ENCODE results near the gene MERTK. TPM values are rescaled to one million over a fixed set of nuclear protein-coding genes. Genes with fewer than 3 reads are reported as not detected.

Gene MERTK
- total RNA-seq, 1 donor from 2014 or later, result 5.1 TPM

DNA sequence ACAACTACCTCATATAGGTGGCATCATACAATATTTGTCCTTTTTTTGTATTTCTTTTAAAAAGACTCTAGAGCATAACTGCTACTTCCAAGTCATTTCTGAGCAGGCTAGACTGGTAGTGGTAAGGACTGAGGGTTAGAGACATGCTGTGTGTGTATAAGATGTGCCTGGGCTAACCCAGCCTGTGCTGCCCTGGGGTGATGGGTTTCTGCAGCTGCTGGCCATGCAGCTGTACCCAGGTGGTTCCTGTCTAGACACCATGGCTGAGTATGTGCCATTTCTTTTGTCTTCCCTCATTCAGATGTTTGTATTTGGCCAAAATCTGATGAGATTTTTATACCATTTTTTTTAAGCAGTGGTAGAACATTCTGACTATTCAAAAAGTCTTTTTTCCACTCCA is 40.0 kb downstream of the MERTK start:
- no peaks in the 10 kb centered on the region for H3K9me3 ChIP-seq (ENCODE audit: insufficient read depth, low read depth, low read length)
- peaks cover 10% of the 10 kb centered on the region for H3K36me3 Mint-ChIP-seq (ENCODE audit: low read depth, unreplicated experiment)
- H3K27me3 ChIP-seq (ENCODE audit: insufficient read depth, low read length), result peaks cover 13% of the 10 kb centered on the region
- H2AFZ ChIP-seq (ENCODE audit: low read depth, low read length), result no peak overlapping the region
- H3K9me3 Mint-ChIP-seq (ENCODE audit: unreplicated experiment), result peaks cover 3% of the 10 kb centered on the region
- H3K79me2 ChIP-seq (ENCODE audit: insufficient read depth, low read length), result no peaks in the 10 kb centered on the region
- no peaks in the 10 kb centered on the region for H3K27me3 Mint-ChIP-seq (ENCODE audit: low read depth, unreplicated experiment)
- DNase-seq (ENCODE audit: low read depth), result no peak
- no peak for FAIRE-seq
- no peak overlapping the region for H3K4me2 ChIP-seq (ENCODE audit: low read length)
- no peaks in the 10 kb centered on the region for H4K20me1 ChIP-seq (ENCODE audit: insufficient read depth, low read length)
- no peaks in the 10 kb centered on the region for H3K36me3 ChIP-seq (ENCODE audit: insufficient read depth, low read length)
- H3K27ac ChIP-seq (ENCODE audit: low read depth, low read length), result no peak overlapping the region
- TF ChIP-seq, protein P1, sequence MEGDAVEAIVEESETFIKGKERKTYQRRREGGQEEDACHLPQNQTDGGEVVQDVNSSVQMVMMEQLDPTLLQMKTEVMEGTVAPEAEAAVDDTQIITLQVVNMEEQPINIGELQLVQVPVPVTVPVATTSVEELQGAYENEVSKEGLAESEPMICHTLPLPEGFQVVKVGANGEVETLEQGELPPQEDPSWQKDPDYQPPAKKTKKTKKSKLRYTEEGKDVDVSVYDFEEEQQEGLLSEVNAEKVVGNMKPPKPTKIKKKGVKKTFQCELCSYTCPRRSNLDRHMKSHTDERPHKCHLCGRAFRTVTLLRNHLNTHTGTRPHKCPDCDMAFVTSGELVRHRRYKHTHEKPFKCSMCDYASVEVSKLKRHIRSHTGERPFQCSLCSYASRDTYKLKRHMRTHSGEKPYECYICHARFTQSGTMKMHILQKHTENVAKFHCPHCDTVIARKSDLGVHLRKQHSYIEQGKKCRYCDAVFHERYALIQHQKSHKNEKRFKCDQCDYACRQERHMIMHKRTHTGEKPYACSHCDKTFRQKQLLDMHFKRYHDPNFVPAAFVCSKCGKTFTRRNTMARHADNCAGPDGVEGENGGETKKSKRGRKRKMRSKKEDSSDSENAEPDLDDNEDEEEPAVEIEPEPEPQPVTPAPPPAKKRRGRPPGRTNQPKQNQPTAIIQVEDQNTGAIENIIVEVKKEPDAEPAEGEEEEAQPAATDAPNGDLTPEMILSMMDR (IDR thresholded peaks at IDR 0.05; ENCODE audit: insufficient read depth, low read depth, low read length), result no peak
- no peak for TF ChIP-seq EZH2 (IDR thresholded peaks at IDR 0.05; ENCODE audit: insufficient read depth, low read length)
- no peak overlapping the region for H3K4me3 Mint-ChIP-seq (ENCODE audit: unreplicated experiment)
- peak overlapping the region; percentile 66 for H3K27ac Mint-ChIP-seq (ENCODE audit: unreplicated experiment)
- no peak overlapping the region for H3K9ac ChIP-seq (ENCODE audit: low read length)
- peaks cover 5% of the 10 kb centered on the region for H3K4me1 Mint-ChIP-seq (ENCODE audit: low read depth, unreplicated experiment)
- no peak overlapping the region for H3K4me3 ChIP-seq (ENCODE audit: insufficient read depth, low read depth, low read length)
- H3K4me1 ChIP-seq (ENCODE audit: insufficient read depth, low read length), result no peaks in the 10 kb centered on the region

DNA sequence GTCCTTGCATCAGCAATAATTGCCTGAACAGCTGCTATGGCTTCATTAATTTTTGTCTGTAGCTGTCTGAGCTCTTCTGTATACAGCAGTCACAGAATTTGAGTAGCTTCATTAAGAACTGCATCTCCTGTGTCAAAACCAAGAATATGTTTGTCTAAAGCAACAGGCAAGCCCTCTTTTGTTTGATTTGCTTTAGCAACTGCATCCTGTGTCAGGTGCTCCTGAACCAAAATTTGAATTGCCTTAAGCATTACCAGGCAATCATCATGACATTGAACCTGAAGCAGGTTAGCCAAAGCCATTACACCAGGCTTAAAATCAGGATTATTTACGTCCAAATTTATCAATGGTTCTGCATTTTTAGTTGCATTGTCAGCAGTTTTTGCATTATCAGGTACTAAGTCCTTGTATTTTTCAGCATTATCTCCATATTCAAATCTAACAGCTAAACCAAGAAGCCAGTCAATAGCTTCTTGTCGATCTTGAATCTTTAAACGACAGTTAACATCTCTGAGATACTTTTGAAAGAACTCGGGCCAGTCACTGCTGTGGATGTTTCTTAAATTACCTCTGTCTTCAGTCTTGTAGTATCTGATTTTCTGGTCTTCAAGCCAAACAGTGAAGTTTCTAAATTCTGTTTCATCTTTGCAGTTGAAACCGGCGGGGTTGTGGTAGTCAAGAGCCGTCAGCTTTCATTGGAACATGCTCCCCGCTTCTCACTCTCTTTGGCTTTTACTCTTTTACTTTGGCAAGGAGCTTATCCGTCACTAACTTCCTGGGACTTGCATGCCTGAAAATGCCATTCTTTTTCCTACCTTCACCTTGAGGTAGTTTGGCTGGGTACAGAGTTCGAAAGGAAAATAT is 42.2 kb downstream of the MERTK start:
- H4K20me1 ChIP-seq (ENCODE audit: insufficient read depth, low read length), result no peaks in the 10 kb centered on the region
- TF ChIP-seq, protein P1 (IDR thresholded peaks at IDR 0.05; ENCODE audit: insufficient read depth, low read depth, low read length), result no peak
- TF ChIP-seq EZH2 (IDR thresholded peaks at IDR 0.05; ENCODE audit: insufficient read depth, low read length), result no peak
- DNase-seq (ENCODE audit: low read depth), result no peak
- Mint-ChIP-seq H3K27me3 (ENCODE audit: low read depth, unreplicated experiment) (no peaks in the 10 kb centered on the region), H3K4me1 (ENCODE audit: low read depth, unreplicated experiment) (peaks cover 5% of the 10 kb centered on the region), H3K36me3 (ENCODE audit: low read depth, unreplicated experiment) (peaks cover 5% of the 10 kb centered on the region), H3K9me3 (ENCODE audit: unreplicated experiment) (no peaks in the 10 kb centered on the region), H3K27ac (ENCODE audit: unreplicated experiment) (no peak overlapping the region), H3K4me3 (ENCODE audit: unreplicated experiment) (no peak overlapping the region)
- no peak for FAIRE-seq
- H3K27me3 ChIP-seq (ENCODE audit: insufficient read depth, low read length), result peaks cover 13% of the 10 kb centered on the region
- no peak overlapping the region for H2AFZ ChIP-seq (ENCODE audit: low read depth, low read length)
- H3K4me2 ChIP-seq (ENCODE audit: low read length), result no peak overlapping the region
- H3K79me2 ChIP-seq (ENCODE audit: insufficient read depth, low read length), result no peaks in the 10 kb centered on the region
- no peaks in the 10 kb centered on the region for H3K4me1 ChIP-seq (ENCODE audit: insufficient read depth, low read length)
- H3K9ac ChIP-seq (ENCODE audit: low read length), result no peak overlapping the region
- no peak overlapping the region for H3K27ac ChIP-seq (ENCODE audit: low read depth, low read length)
- no peak overlapping the region for H3K4me3 ChIP-seq (ENCODE audit: insufficient read depth, low read depth, low read length)
- H3K9me3 ChIP-seq (ENCODE audit: insufficient read depth, low read depth, low read length), result no peaks in the 10 kb centered on the region
- H3K36me3 ChIP-seq (ENCODE audit: insufficient read depth, low read length), result no peaks in the 10 kb centered on the region

DNA sequence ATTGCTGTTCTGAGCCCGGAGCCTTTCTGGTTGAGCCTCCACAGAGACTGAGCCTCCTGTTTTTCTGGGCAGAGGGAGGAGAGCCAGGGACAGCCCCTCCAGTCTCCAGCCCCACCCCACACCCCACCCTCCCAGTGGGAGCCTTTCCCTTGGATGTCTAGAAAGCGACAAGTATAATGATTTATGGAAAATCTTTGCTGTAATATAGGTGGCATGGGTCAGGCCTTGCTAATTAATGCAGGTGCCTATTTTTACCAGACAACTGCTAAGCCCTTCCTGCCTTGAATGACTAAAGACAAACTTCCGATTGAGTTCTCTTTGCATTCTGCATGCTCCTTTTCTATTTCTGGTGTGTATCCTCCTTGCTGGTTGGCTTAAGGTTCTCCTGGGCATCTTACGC is 43.1 kb downstream of the MERTK start:
- no peak for FAIRE-seq
- Histone ChIP-seq H3K79me2 (ENCODE audit: insufficient read depth, low read length) (no peaks in the 10 kb centered on the region), H3K4me2 (ENCODE audit: low read length) (no peak overlapping the region), H3K27ac (ENCODE audit: low read depth, low read length) (no peak overlapping the region), H3K27me3 (ENCODE audit: insufficient read depth, low read length) (peaks cover 13% of the 10 kb centered on the region), H3K9me3 (ENCODE audit: insufficient read depth, low read depth, low read length) (no peaks in the 10 kb centered on the region), H3K9ac (ENCODE audit: low read length) (no peak overlapping the region), H3K4me1 (ENCODE audit: insufficient read depth, low read length) (no peaks in the 10 kb centered on the region), H4K20me1 (ENCODE audit: insufficient read depth, low read length) (no peaks in the 10 kb centered on the region), H3K4me3 (ENCODE audit: insufficient read depth, low read depth, low read length) (no peak overlapping the region), H3K36me3 (ENCODE audit: insufficient read depth, low read length) (no peaks in the 10 kb centered on the region), H2AFZ (ENCODE audit: low read depth, low read length) (no peak overlapping the region)
- peaks cover 7% of the 10 kb centered on the region for H3K36me3 Mint-ChIP-seq (ENCODE audit: low read depth, unreplicated experiment)
- peaks cover 5% of the 10 kb centered on the region for H3K4me1 Mint-ChIP-seq (ENCODE audit: low read depth, unreplicated experiment)
- no peak overlapping the region for H3K27ac Mint-ChIP-seq (ENCODE audit: unreplicated experiment)
- H3K4me3 Mint-ChIP-seq (ENCODE audit: unreplicated experiment), result no peak overlapping the region
- no peaks in the 10 kb centered on the region for H3K27me3 Mint-ChIP-seq (ENCODE audit: low read depth, unreplicated experiment)
- TF ChIP-seq EZH2 (IDR thresholded peaks at IDR 0.05; ENCODE audit: insufficient read depth, low read length), result no peak
- TF ChIP-seq, protein P1 (IDR thresholded peaks at IDR 0.05; ENCODE audit: insufficient read depth, low read depth, low read length), result no peak
- no peak for DNase-seq (ENCODE audit: low read depth)
- no peaks in the 10 kb centered on the region for H3K9me3 Mint-ChIP-seq (ENCODE audit: unreplicated experiment)

Data from astrocyte (in vitro differentiated cells and primary cell).